Osteoblast (primary cell): ENCODE results near the gene PPP4R1. TPM values are rescaled to one million over a fixed set of nuclear protein-coding genes. Genes with fewer than 3 reads are reported as not detected.

Experiments
- DNase-seq: peaks from one replicate; pipeline ENCODE4 v3.0.0; 2011; ENCODE audit warnings: low spot score, mixed read lengths; ENCODE audit not compliant: insufficient read length; ENCODE audit errors: missing footprints
- H2AFZ ChIP-seq: 2 replicates; pipeline ENCODE4 v1.6.0; 2011; ENCODE audit warnings: mild to moderate bottlenecking, low read length
- H3K27ac ChIP-seq: 2 replicates; pipeline ENCODE4 v1.5.1; 2011; ENCODE audit warnings: mild to moderate bottlenecking, low read depth, low read length, moderate library complexity
- H3K27me3 ChIP-seq: 2 replicates; pipeline ENCODE4 v1.6.0; 2012; ENCODE audit warnings: mild to moderate bottlenecking, control low read depth, inconsistent platforms, low read length, moderate library complexity; ENCODE audit not compliant: insufficient read depth
- H3K36me3 ChIP-seq: 2 replicates; pipeline ENCODE4 v1.5.1; 2011; ENCODE audit warnings: mild to moderate bottlenecking, low read length, control low read depth, moderate library complexity; ENCODE audit not compliant: insufficient read depth
- H3K4me1 ChIP-seq: 2 replicates; pipeline ENCODE4 v1.5.1; 2011; ENCODE audit warnings: mild to moderate bottlenecking, low read length, control low read depth, moderate library complexity; ENCODE audit not compliant: insufficient read depth
- H3K4me2 ChIP-seq: 2 replicates; pipeline ENCODE4 v1.6.0; 2011; ENCODE audit warnings: mild to moderate bottlenecking, low read length; ENCODE audit not compliant: insufficient read depth
- H3K4me3 ChIP-seq: fragments of 200-600 bp; sonication (generic); 3 replicates; pipeline ENCODE4 v1.5.1; 2012; ENCODE audit warnings: mild to moderate bottlenecking, low read length, inconsistent platforms; ENCODE audit not compliant: insufficient read depth
- H3K79me2 ChIP-seq: 2 replicates; pipeline ENCODE4 v1.6.0; 2012; ENCODE audit warnings: mild to moderate bottlenecking, low read length, control low read depth, inconsistent platforms; ENCODE audit not compliant: insufficient read depth
- H3K9me3 ChIP-seq: 2 replicates; pipeline ENCODE4 v1.5.1; 2011; ENCODE audit warnings: low read depth, low read length, control low read depth
- H4K20me1 ChIP-seq: 2 replicates; pipeline ENCODE4 v1.6.0; 2012; ENCODE audit warnings: mild to moderate bottlenecking, low read length, control low read depth; ENCODE audit not compliant: insufficient read depth
- small RNA-seq: library from RNA; depleted of rRNA; stranded (forward); fragments of <200 nt; gene quantifications from one replicate; pipeline ENCODE3, GENCODE V24; 2012
- total RNA-seq: library from RNA; depleted of rRNA; stranded (reverse); fragments of >200 nt; gene quantifications from 2 replicates; pipeline ENCODE4 v1.2.3, GENCODE V29; 2012
- TF ChIP-seq, protein P1 (sequence below): IDR thresholded peaks from 2 replicates; pipeline ENCODE4 v1.5.1; 2011; ENCODE audit warnings: mild to moderate bottlenecking, low read depth, low read length, moderate library complexity; ENCODE audit errors: extremely low read depth

Gene PPP4R1
- total RNA-seq, 1 donor, result 143 TPM

DNA sequence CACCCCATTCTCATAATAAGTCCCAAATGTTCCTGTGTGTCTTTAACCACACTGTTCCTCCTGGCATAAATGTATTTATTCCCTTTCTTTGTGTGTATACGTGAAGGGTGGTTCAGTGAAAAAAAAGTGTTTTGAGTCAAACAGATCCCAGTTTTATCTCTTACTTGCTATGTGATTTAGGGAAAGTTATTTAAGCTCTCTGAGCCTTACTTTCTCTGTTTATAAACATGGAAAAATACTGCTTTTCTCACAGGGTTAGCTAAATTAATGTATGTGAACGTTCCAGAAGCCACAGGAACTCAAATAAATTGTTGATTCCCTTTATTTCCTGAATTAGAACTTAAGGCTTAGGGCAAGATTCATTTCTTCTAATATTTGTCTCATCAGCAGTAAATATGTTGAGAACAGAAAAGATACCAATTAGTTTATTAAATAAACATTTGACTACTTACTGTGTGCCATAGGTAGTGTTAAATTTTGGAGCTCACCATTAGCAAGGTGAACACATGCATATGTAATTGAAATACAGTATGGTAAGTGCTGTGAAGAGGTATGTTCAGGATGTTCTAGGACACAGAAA is 105.8 kb downstream of the PPP4R1 start:
- H3K27me3 ChIP-seq, result no peaks in the 10 kb centered on the region
- peaks cover 65% of the 10 kb centered on the region for H3K79me2 ChIP-seq
- H3K4me1 ChIP-seq, result peaks cover 11% of the 10 kb centered on the region
- no peak overlapping the region for H3K27ac ChIP-seq
- no peaks in the 10 kb centered on the region for H3K9me3 ChIP-seq
- no peaks in the 10 kb centered on the region for H3K36me3 ChIP-seq
- no peak overlapping the region for H3K4me2 ChIP-seq
- H3K4me3 ChIP-seq, result no peak overlapping the region
- peaks cover 5% of the 10 kb centered on the region for H4K20me1 ChIP-seq
- TF ChIP-seq, protein P1, sequence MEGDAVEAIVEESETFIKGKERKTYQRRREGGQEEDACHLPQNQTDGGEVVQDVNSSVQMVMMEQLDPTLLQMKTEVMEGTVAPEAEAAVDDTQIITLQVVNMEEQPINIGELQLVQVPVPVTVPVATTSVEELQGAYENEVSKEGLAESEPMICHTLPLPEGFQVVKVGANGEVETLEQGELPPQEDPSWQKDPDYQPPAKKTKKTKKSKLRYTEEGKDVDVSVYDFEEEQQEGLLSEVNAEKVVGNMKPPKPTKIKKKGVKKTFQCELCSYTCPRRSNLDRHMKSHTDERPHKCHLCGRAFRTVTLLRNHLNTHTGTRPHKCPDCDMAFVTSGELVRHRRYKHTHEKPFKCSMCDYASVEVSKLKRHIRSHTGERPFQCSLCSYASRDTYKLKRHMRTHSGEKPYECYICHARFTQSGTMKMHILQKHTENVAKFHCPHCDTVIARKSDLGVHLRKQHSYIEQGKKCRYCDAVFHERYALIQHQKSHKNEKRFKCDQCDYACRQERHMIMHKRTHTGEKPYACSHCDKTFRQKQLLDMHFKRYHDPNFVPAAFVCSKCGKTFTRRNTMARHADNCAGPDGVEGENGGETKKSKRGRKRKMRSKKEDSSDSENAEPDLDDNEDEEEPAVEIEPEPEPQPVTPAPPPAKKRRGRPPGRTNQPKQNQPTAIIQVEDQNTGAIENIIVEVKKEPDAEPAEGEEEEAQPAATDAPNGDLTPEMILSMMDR, result no peak
- H2AFZ ChIP-seq, result no peak overlapping the region
- DNase-seq, result no peak

DNA sequence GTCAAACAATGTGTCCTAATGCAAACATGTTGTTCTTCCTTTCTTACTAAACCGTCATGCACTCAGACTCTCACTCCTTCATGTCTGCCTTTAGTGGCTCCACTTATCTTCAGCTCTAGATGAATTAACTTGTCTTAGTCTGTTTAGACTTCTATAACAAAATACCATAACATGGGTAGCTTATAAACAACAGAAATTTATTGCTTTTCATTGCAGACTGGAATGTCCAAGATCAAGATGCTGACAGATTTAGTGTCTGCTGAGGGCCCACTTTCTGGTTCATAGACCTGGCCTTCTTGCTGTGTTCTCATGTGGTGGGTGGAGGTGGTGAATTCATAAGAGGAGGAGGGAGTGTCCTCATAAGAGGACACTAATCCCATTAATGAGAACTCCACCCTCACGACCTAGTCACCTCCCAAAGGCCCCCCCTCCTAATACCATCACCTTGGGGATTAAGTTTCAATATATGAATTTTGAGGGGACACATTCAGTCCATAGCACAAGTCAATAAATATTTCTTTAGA is 106.7 kb downstream of the PPP4R1 start:
- H3K27ac ChIP-seq, result no peak overlapping the region
- H2AFZ ChIP-seq, result no peak overlapping the region
- peaks cover 5% of the 10 kb centered on the region for H4K20me1 ChIP-seq
- H3K4me2 ChIP-seq, result no peak overlapping the region
- no peak overlapping the region for H3K4me3 ChIP-seq
- peaks cover 9% of the 10 kb centered on the region for H3K4me1 ChIP-seq
- no peaks in the 10 kb centered on the region for H3K27me3 ChIP-seq
- no peaks in the 10 kb centered on the region for H3K36me3 ChIP-seq
- no peak for DNase-seq
- TF ChIP-seq, protein P1, result no peak
- H3K79me2 ChIP-seq, result peaks cover 66% of the 10 kb centered on the region
- no peaks in the 10 kb centered on the region for H3K9me3 ChIP-seq

DNA sequence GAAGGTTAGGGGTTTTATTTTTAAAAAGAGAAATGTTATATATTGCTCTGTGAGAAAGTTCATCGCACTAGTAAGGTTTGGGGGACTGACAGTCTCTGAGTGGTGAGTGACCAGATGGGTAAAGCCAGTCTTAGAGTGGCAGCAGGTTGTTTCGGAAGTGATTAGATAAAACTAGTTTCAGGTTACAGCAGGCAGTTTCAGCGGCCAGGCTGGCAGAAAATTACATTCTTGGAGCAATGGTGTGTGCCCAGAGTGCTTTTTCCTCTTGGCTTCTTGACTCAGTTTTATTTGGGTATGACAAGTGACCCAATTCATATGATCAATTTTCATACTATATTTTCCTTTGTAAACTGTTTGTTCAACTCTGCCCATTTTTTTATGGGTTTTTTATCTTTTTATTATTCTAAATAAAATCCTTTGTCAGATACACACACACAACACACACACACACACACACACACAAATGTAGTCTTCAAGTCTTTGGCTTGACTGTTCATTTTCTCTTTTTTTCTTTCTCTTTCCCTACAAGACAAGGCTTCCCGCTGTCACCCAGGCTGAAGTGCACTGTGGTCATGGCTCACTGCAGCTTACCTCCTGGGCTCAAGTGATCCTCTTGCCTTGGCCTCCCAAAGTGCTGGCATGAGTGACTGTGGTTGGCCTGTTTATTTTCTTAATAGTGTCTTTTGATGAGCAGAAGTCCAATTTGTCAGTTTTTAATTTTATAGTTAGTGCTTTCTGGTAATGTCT is 108.1 kb downstream of the PPP4R1 start:
- no peak overlapping the region for H3K27ac ChIP-seq
- H3K4me3 ChIP-seq, result no peak overlapping the region
- H3K4me1 ChIP-seq, result peaks cover 9% of the 10 kb centered on the region
- TF ChIP-seq, protein P1, result no peak
- no peaks in the 10 kb centered on the region for H3K9me3 ChIP-seq
- H3K4me2 ChIP-seq, result no peak overlapping the region
- H3K79me2 ChIP-seq, result peaks cover 69% of the 10 kb centered on the region
- H3K36me3 ChIP-seq, result no peaks in the 10 kb centered on the region
- peaks cover 5% of the 10 kb centered on the region for H4K20me1 ChIP-seq
- no peak overlapping the region for H2AFZ ChIP-seq
- no peaks in the 10 kb centered on the region for H3K27me3 ChIP-seq
- peak; percentile 36 for DNase-seq

Small RNA genes lying within 50 kb of the gene (small RNA-seq; reads per million reads assigned to genes)
- not detected for gene RNU2-27P
- gene RNU6-903P, result not detected

Other genes with a start within 250 kb of the PPP4R1 start
- 78.7 and 90.8 TPM in 2 replicates for gene RALBP1, start 139.0 kb downstream of the PPP4R1 start, total RNA-seq
- gene RAB31, start 93.7 kb upstream of the PPP4R1 start, total RNA-seq, result 120 and 144 TPM in 2 replicates